Coronary artery (tissue), 2 donors: ENCODE data around the gene ZCCHC3.

Experiments
- DNase-seq: peaks from one replicate; pipeline ENCODE4 v3.0.0-alpha.2; 2017; ENCODE audit warnings: low spot score
- H3K27ac ChIP-seq, 2 donors: fragments of 200-600 bp; sonication (generic); one replicate each; pipeline ENCODE4 v1.5.1; 2016 to 2019
- H3K4me3 ChIP-seq: fragments of 200-600 bp; sonication (generic); 2 replicates; pipeline ENCODE4 v1.5.1; 2016; ENCODE audit warnings: mild to moderate bottlenecking, moderate library complexity
- TF ChIP-seq, protein P1 (sequence below): fragments of 200-600 bp; sonication (generic); IDR thresholded peaks from one replicate; pipeline ENCODE4 v1.5.1; 2019; ENCODE audit warnings: antibody characterized with exemption

ZCCHC3 gene

DNA sequence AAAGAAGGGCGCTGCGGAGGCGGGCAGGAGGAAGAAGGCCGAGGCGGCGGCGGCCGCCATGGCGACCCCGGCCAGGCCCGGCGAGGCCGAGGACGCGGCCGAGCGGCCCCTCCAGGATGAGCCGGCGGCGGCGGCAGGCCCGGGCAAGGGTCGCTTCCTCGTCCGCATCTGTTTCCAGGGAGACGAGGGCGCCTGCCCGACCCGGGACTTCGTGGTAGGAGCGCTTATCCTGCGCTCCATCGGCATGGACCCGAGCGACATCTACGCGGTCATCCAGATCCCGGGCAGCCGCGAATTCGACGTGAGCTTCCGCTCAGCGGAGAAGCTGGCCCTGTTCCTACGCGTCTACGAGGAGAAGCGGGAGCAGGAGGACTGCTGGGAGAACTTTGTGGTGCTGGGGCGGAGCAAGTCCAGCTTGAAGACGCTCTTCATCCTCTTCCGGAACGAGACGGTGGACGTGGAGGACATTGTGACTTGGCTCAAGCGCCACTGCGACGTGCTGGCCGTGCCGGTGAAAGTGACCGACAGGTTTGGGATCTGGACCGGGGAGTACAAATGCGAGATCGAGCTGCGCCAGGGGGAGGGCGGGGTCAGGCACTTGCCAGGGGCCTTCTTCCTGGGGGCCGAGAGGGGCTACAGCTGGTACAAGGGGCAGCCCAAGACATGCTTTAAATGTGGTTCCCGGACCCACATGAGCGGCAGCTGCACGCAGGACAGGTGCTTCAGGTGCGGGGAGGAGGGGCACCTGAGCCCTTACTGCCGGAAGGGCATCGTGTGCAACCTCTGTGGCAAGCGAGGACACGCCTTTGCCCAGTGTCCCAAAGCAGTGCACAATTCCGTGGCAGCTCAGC, 780 bp downstream of the ZCCHC3 start:
- peak overlapping the region; percentile 87 to 95 for H3K27ac ChIP-seq
- TF ChIP-seq, protein P1, sequence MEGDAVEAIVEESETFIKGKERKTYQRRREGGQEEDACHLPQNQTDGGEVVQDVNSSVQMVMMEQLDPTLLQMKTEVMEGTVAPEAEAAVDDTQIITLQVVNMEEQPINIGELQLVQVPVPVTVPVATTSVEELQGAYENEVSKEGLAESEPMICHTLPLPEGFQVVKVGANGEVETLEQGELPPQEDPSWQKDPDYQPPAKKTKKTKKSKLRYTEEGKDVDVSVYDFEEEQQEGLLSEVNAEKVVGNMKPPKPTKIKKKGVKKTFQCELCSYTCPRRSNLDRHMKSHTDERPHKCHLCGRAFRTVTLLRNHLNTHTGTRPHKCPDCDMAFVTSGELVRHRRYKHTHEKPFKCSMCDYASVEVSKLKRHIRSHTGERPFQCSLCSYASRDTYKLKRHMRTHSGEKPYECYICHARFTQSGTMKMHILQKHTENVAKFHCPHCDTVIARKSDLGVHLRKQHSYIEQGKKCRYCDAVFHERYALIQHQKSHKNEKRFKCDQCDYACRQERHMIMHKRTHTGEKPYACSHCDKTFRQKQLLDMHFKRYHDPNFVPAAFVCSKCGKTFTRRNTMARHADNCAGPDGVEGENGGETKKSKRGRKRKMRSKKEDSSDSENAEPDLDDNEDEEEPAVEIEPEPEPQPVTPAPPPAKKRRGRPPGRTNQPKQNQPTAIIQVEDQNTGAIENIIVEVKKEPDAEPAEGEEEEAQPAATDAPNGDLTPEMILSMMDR: no peak

DNA sequence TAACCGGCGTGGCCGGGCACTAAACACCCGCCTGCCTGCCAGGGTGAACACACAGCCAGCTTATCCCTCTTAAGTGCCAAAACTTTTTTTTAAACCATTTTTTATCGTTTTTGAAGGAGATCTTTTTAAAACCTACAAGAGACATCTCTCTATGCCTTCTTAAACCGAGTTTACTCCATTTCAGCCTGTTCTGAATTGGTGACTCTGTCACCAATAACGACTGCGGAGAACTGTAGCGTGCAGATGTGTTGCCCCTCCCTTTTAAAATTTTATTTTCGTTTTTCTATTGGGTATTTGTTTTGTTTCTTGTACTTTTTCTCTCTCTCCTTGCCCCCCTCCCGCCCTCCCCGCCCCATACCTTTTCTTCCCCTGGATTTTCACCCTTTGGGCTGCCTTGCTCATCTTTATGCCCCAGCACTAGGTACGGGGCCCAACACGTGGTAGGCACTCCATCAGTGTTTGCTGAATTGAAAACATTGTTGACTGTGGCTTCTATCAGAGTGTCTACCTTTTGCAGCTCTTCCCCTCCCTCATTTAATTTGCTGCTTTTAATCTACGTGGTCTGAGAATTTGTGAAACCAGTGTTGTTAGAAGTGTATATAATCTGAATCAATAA, 1.5 kb downstream of the ZCCHC3 start:
- DNase-seq: no peak
- TF ChIP-seq, protein P1: no peak
- Histone ChIP-seq H3K27ac (peak overlapping the region; percentile 87 to 95), H3K4me3 (peak overlapping the region; percentile 89)

More for the DNA sequence above, 780 bp downstream of the ZCCHC3 start:
- DNase-seq: peak; percentile 80
- peak overlapping the region; percentile 89 for H3K4me3 ChIP-seq

DNA sequence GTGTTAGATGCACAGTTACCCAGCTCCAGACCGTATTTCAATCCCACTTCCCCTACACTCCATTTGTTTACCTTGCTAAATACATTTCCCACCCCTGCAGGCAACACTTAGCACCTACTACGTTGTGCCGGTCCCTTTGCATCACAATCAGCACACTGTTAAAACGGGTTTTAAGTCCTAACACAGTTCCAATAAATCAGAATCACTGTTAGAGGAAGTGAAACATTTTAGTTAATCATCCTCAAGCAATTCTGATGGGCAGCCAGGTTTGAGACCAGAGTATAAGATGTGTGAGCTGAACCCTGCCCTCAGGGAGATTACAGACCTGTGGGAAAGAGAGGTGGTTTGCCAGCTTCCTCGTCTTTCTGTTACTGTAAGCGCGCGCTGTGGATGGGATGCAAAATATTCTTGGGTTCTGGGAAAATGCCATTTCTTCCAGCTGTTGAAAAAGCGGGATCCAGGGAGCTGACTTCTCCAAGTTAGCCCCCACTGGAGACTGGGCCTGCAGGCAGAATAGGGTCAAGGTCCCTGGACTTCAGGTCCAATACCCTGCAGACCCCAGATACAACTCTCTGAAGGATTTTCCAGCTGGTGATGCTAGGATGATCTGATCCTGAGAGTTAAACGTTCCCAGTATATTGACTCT, 3.1 kb downstream of the ZCCHC3 start:
- peak overlapping the region in 1 of 2 donors; percentile 8 for H3K27ac ChIP-seq

DNA sequence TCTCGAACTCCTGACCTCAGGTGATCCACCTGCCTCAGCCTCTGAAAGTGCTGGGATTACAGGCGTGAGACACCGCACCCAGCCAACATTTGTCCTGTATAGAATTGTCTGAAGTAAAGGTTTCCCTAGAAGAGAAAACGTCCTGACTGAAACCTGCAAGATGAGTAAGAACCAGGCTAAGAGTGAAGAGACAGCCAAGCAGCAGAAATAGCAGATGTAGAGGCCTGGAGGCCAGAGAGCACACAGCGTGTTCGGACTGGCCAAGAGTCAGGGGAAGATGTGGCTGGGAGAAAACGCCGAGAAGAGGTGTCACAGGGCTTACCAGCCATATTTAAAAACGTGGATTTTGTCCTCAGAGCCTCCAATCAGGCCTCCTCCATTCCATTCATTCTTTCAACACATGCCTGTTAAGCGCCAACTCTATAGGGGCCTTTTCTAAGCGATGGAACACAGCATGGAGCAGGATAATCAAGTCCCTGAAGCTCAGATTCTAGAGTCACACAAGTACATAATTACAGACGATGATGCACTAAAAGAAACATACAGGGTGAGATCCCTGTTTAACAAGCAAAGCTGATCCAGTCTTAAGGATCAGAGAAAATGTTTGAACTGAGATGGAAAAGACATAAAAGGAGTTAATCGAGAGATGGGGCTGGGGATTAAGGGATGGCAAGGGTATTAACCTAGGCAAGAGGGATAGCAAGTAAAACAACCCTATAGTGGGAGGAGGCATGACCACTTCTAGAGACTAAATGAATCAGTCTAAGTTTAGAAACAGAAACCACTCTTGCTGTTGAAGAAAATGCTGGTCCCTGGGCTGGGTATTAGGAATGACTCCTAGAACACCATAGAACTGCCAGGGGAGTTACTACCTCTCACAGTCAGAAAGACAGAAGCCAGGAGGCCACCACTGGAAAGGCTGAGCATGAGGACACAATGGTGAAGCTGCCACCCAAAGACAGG, 4.8 kb downstream of the ZCCHC3 start:
- no peak overlapping the region for H3K27ac ChIP-seq
- no peak overlapping the region for H3K4me3 ChIP-seq
- TF ChIP-seq, protein P1: no peak
- DNase-seq: no peak

More for the DNA sequence above, 3.1 kb downstream of the ZCCHC3 start:
- H3K4me3 ChIP-seq: peak overlapping the region; percentile 89
- TF ChIP-seq, protein P1: no peak
- no peak for DNase-seq

DNA sequence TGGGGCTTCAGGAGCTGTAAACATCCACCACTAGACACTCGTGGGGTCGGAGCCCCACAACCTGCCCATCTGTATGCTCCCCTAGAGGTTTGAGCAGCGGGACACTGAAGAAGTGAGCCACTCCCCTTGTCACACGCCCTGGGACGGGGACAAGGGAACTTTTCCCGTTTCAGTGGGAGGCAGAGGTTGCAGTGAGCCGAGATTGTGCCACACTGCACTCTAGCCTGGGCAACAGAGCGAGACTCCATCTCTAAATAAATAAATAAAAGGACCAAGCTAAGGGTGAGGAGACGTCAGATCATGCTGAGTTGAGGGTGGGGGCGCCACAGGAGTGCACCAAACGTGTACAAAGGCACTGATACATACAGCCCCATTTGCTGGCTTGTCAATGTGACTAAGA, 8.4 kb downstream of the ZCCHC3 start:
- TF ChIP-seq, protein P1: no peak
- Histone ChIP-seq H3K4me3 (no peak overlapping the region), H3K27ac (no peak overlapping the region)
- no peak for DNase-seq

DNA sequence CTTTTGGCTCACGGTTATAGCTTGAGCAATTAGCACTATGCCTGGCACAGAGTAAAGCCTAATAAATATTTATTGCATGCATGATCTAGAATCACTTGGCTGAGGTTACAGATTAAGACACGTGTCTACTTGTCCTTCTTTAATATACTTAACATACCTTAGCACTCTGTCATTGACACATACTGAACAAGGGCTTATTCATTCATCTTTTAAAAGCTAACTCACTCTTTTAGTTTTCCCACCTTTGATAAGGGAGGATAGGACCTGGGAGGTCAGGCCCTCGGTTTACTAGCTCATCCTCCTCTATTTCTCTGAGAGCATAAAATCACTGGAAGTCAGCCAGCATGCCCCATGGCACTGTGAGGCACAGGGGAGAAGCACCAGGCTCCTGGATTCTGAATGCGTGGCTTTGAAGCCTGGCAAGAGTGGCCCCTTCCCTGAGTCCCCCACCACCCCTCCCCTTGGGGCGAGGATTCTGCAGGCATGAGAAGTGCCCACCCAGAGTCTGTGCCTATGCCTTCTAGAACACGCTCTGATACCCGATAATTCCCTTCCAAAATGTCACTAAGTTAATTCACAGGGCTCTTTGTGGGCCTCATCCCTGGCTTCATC, 11.2 kb downstream of the ZCCHC3 start:
- peak overlapping the region in 1 of 2 donors; percentile 90 for H3K27ac ChIP-seq
- TF ChIP-seq, protein P1: no peak
- DNase-seq: no peak
- no peak overlapping the region for H3K4me3 ChIP-seq
